K562 (cell line): ENCODE results near the gene GATM. TPM values are rescaled to one million over a fixed set of nuclear protein-coding genes. Genes with fewer than 3 reads are reported as not detected.

Experiments
- ATAC-seq: fragments of 200-7000 bp; cut with Tn5 transposase; 3 replicates; pipeline ENCODE4 v1.9.1; 2020; ENCODE audit warnings: moderate library complexity
- BruUV-seq: library from RNA; stranded (reverse); fragments of 400-500 nt; replicated peaks from 2 replicates; lab custom pipeline; 2021; lab: Mats Ljungman, UMichigan
- CTCF ChIA-PET: fragments of 300-600 bp; formaldehyde crosslinking; extraction: SDS; loops from one replicate; lab custom pipeline; 2021; ENCODE audit warnings: low intra/inter-chr PET ratio; lab: Yijun Ruan, JAX
- POLR2A ChIA-PET: fragments of 300-600, 350-650 bp; sonication (Branson Sonifier 250); formaldehyde crosslinking; extraction: SDS; loops from one replicate; lab custom pipeline; 2021; ENCODE audit warnings: antibody characterized with exemption, inconsistent platforms; lab: Yijun Ruan, JAX
- DNase-seq, 4 experiments: peaks; one replicate each; pipeline versions ENCODE4 v3.0.0 to v3.0.0-alpha.2; 2011 to 2018; ENCODE audit warnings: low spot score in 3 of 4, mixed read lengths in 3 of 4; ENCODE audit errors: extremely low read depth in 1 of 4
- FAIRE-seq: peaks from 2 replicates; lab custom pipeline; 2011; peaks lifted over from hg19 to GRCh38; lab: Jason Lieb, UNC
- H2AFZ ChIP-seq: 2 replicates; pipeline ENCODE4 v1.6.0; 2011; ENCODE audit warnings: low read depth, low read length, control low read depth, inconsistent platforms
- H3K27ac ChIP-seq: fragments of 200-600 bp; 3 replicates; pipeline ENCODE4 v1.8.0; 2011; ENCODE audit warnings: low read depth, mild to moderate bottlenecking, control low read depth, inconsistent platforms, low read length, moderate library complexity, mixed read lengths; ENCODE audit errors: extremely low read depth
- H3K27me3 ChIP-seq, 2 experiments: fragments of 300-600 bp in 1 of 2; 2 replicates in 1 of 2; 3 replicates in 1 of 2; pipeline versions ENCODE4 v1.6.0 to v1.8.0; 2011; ENCODE audit warnings: inconsistent platforms in 2 of 2, low read length in 2 of 2, mild to moderate bottlenecking in 1 of 2, mixed read lengths in 1 of 2, moderate library complexity in 1 of 2; ENCODE audit not compliant: control insufficient read depth in 2 of 2, insufficient read depth in 2 of 2
- H3K36me3 ChIP-seq: fragments of 300-600 bp; 3 replicates; pipeline ENCODE4 v1.8.0; 2011; ENCODE audit warnings: mild to moderate bottlenecking, low read length, inconsistent platforms; ENCODE audit not compliant: control insufficient read depth, insufficient read depth
- H3K4me1 ChIP-seq, 2 experiments: fragments of 200-600 bp in 1 of 2; replicated peaks in 1 of 2; 2 replicates in 1 of 2; 3 replicates in 1 of 2; pipeline versions ENCODE4 v1.5.1 to v1.8.0; 2011; ENCODE audit warnings: inconsistent platforms in 2 of 2, low read length in 2 of 2, mild to moderate bottlenecking in 1 of 2, mixed read lengths in 1 of 2, moderate library complexity in 1 of 2; ENCODE audit not compliant: control insufficient read depth in 2 of 2, insufficient read depth in 2 of 2
- H3K4me2 ChIP-seq: 2 replicates; pipeline ENCODE4 v1.6.1; 2011; ENCODE audit warnings: low read length, control low read depth, inconsistent platforms, mixed read lengths; ENCODE audit not compliant: insufficient read depth
- H3K4me3 ChIP-seq: fragments of 200-600 bp; sonication (generic), shearing (Covaris generic); 2 replicates; pipeline ENCODE4 v1.5.1; 2016; ENCODE audit warnings: control low read depth, inconsistent platforms
- H3K79me2 ChIP-seq: fragments of 200-600 bp; 3 replicates; pipeline ENCODE4 v1.8.0; 2011; ENCODE audit warnings: low read length, inconsistent platforms; ENCODE audit not compliant: control insufficient read depth, insufficient read depth
- H3K9ac ChIP-seq, 2 experiments: 2 replicates each; pipeline versions ENCODE4 v1.6.0 to v1.6.1; 2011; ENCODE audit warnings: low read depth in 2 of 2, low read length in 2 of 2, control low read depth in 1 of 2, inconsistent platforms in 1 of 2, mild to moderate bottlenecking in 1 of 2, mixed read lengths in 1 of 2; ENCODE audit not compliant: insufficient read depth in 1 of 2
- H3K9me1 ChIP-seq: one replicate; pipeline ENCODE4 v1.6.0; 2011; ENCODE audit warnings: inconsistent platforms, mild to moderate bottlenecking, low read length, moderate library complexity; ENCODE audit not compliant: control insufficient read depth, insufficient read depth
- H3K9me3 ChIP-seq: replicated peaks from 2 replicates; pipeline ENCODE4 v1.5.1; 2011; ENCODE audit warnings: low read depth, low read length, inconsistent platforms; ENCODE audit not compliant: control insufficient read depth, insufficient read depth
- H4K20me1 ChIP-seq: replicated peaks from 2 replicates; pipeline ENCODE4 v1.6.1; 2011; ENCODE audit warnings: low read length, inconsistent platforms, mixed read lengths; ENCODE audit not compliant: control insufficient read depth, insufficient read depth
- CHD2 ChIP-seq: IDR thresholded peaks from 2 replicates; pipeline ENCODE4 v1.6.1; 2011; ENCODE audit warnings: low read depth, low read length
- FOS ChIP-seq: IDR thresholded peaks from 3 replicates; pipeline ENCODE4 v1.6.1; 2011; ENCODE audit not compliant: insufficient read length; ENCODE audit errors: extremely low read depth
- FOXO4 ChIP-seq: fragments of 450-650 bp; formaldehyde crosslinking; IDR thresholded peaks from 2 replicates; pipeline ENCODE4 v1.4.0; 2020; ENCODE audit warnings: mild to moderate bottlenecking, moderate library complexity
- KLF6 ChIP-seq: fragments of 250-450 bp; sonication (Bioruptor Pico); IDR thresholded peaks from 2 replicates; pipeline ENCODE4 v1.4.0; 2020; ENCODE audit warnings: mild to moderate bottlenecking, moderate library complexity, borderline replicate concordance
- MAFG ChIP-seq: fragments of 450-650 bp; conservative IDR thresholded peaks from 2 replicates; pipeline ENCODE4 v1.6.1; 2016; ENCODE audit warnings: missing genetic modification characterization, missing compliant biosample characterization
- MECOM ChIP-seq: fragments of 250-450 bp; sonication (Bioruptor Pico); IDR thresholded peaks from 2 replicates; pipeline ENCODE4 v1.8.0; 2022; ENCODE audit warnings: inconsistent platforms
- MTA3 ChIP-seq: fragments of 450-650 bp; formaldehyde crosslinking; IDR thresholded peaks from 2 replicates; pipeline ENCODE4 v1.6.1; 2017; ENCODE audit warnings: mild to moderate bottlenecking, borderline replicate concordance
- NR1H2 ChIP-seq: sonication (generic); formaldehyde crosslinking; IDR thresholded peaks from 2 replicates; pipeline ENCODE4 v1.4.0; 2020; ENCODE audit warnings: mild to moderate bottlenecking, missing genetic modification reagents
- RBBP5 ChIP-seq: fragments of 200-600 bp; sonication (generic); IDR thresholded peaks from 2 replicates; pipeline ENCODE4 v1.6.1; 2012; ENCODE audit warnings: borderline replicate concordance, mild to moderate bottlenecking, low read length, control low read depth, inconsistent platforms; ENCODE audit not compliant: insufficient read depth, poor library complexity, severe bottlenecking
- U2AF2 ChIP-seq: fragments of 200-400 bp; formaldehyde crosslinking; optimal IDR thresholded peaks from 2 replicates; pipeline ENCODE3; 2017; ENCODE audit warnings: low read depth, mild to moderate bottlenecking, low read length
- XRCC4 ChIP-seq: IDR thresholded peaks from one replicate; pipeline ENCODE4 v1.6.1; 2011; ENCODE audit not compliant: insufficient read depth, insufficient read length; ENCODE audit errors: extremely low read depth
- YBX1 ChIP-seq: fragments of 450-650 bp; IDR thresholded peaks from 2 replicates; pipeline ENCODE4 v1.7.1; 2016; ENCODE audit warnings: mild to moderate bottlenecking
- WGBS: fragments of 100-300 bp; shearing (Covaris generic); methylation state at CpG from one replicate; pipeline ENCODE4 v1.1.6; 2016; ENCODE audit warnings: low coverage, mixed read lengths; ENCODE audit not compliant: insufficient coverage; ENCODE audit errors: missing lambda C conversion rate; 5-methylcytosine and 5-hydroxymethylcytosine counted together
- in situ Hi-C: fragments of 300-500 bp; cut with MboI; formaldehyde crosslinking; loops from 4 replicates; pipeline ENCODE4 v1.15.0; 2018; ENCODE audit warnings: inconsistent platforms, mixed read lengths
- intact Hi-C: fragments of 100-400 bp; cut with micrococcal nuclease; formaldehyde crosslinking; loops from 2 replicates; pipeline ENCODE4 v1.14.2; 2022
- polyA plus RNA-seq, 8 experiments: library from polyadenylated mRNA; depleted of rRNA in 4 of 8; stranded (reverse) in 5 of 8; unstranded in 3 of 8; fragments of >200 nt; fragmentation: Nextera tagmentation in 2 of 8; fragmentation: Illumina TruSeq in 1 of 8; extraction: Ambion mirVana in 2 of 8; extraction: Trizol in 1 of 8; gene quantifications; 2 replicates each; pipeline versions ENCODE4 v1.2.1 to v1.2.3, GENCODE V29; 2011 to 2014; ENCODE audit warnings: inconsistent platforms in 1 of 8, missing spikeins in 1 of 8
- total RNA-seq, 7 experiments: library from RNA; depleted of rRNA in 6 of 7; stranded (reverse); fragments of >200 nt in 6 of 7; fragmentation: Illumina TruSeq in 2 of 7; extraction: Trizol in 2 of 7; gene quantifications; 2 replicates each; pipeline versions ENCODE4 v1.2.1 to v1.2.3, GENCODE V29; 2011 to 2021; ENCODE audit warnings: low replicate concordance in 1 of 7
- TF ChIP-seq, protein P1 (sequence below): fragments of 250-450 bp; sonication (Bioruptor Pico); IDR thresholded peaks from 2 replicates; pipeline ENCODE4 v1.4.0; 2020; ENCODE audit warnings: mild to moderate bottlenecking

Gene GATM
- total and polyA plus RNA-seq, 9 of the 15 experiments (the other 6 are each of a cell fraction or from before 2014, with no cell fraction given), result 0.11 to 1.1 (median 0.65) TPM

- TF ChIP-seq, protein P1, sequence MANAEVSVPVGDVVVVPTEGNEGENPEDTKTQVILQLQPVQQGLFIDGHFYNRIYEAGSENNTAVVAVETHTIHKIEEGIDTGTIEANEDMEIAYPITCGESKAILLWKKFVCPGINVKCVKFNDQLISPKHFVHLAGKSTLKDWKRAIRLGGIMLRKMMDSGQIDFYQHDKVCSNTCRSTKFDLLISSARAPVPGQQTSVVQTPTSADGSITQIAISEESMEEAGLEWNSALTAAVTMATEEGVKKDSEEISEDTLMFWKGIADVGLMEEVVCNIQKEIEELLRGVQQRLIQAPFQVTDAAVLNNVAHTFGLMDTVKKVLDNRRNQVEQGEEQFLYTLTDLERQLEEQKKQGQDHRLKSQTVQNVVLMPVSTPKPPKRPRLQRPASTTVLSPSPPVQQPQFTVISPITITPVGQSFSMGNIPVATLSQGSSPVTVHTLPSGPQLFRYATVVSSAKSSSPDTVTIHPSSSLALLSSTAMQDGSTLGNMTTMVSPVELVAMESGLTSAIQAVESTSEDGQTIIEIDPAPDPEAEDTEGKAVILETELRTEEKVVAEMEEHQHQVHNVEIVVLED (CRISPR knock-in tag), result no peak
- TF ChIP-seq MTA3, result no peak
- TF ChIP-seq RBBP5, result no peak
Measured at GRCh38 chr15:45346381-45346780, 32.0 kb downstream of the GATM start (continued).

GRCh38 chr15:45343258-45343860 is 35.0 kb downstream of the GATM start:
- no peak overlapping the region for H3K4me2 ChIP-seq
- no peak overlapping the region for H3K27ac ChIP-seq
- ChIA-PET POLR2A (interaction anchor here (0.7 kb wide), 1 partner anchor 158 kb away, joined by 3 read pairs; no protein-coding TSS in a partner anchor), CTCF (no interaction called here)
- 4% methylated on average over 2 of the region's 2 CpGs for WGBS
- H3K4me3 ChIP-seq, result no peak overlapping the region
- in situ Hi-C loops (no loop called here), intact Hi-C loops (no loop called here)
- H3K79me2 ChIP-seq, result no peaks in the 10 kb centered on the region
- ATAC-seq, result no peak
- no peaks in the 10 kb centered on the region for H4K20me1 ChIP-seq
- FAIRE-seq, result no peak
- no peak for DNase-seq
- peaks cover 10 to 13% of the 10 kb centered on the region in 2 experiments; a peak in 4 of 5 replicates for H3K27me3 ChIP-seq
- no TSS peak for BruUV-seq
- H3K9ac ChIP-seq, result no peak overlapping the region
- no peaks in the 10 kb centered on the region for H3K4me1 ChIP-seq
- TF ChIP-seq MECOM (CRISPR knock-in tag), result no peak
- TF ChIP-seq KLF6 (CRISPR knock-in tag), result no peak
- no peak for TF ChIP-seq CHD2
- TF ChIP-seq YBX1, result no peak
- TF ChIP-seq XRCC4, result no peak
- no peak for TF ChIP-seq MAFG (tag)
- no peak for TF ChIP-seq U2AF2
- TF ChIP-seq FOXO4, result no peak
- no peak for TF ChIP-seq FOS
- no peak for TF ChIP-seq NR1H2
- no peaks in the 10 kb centered on the region for H3K36me3 ChIP-seq
- H2AFZ ChIP-seq, result no peak overlapping the region
- H3K9me1 ChIP-seq, result no peaks in the 10 kb centered on the region
- H3K9me3 ChIP-seq, result no peaks in the 10 kb centered on the region
